Hepatocyte (in vitro differentiated cells): ENCODE results near the gene TEAD1.

Experiments used
- EZH2 ChIP-seq: fragments of 200-600 bp; sonication (generic); IDR thresholded peaks from 2 replicates; pipeline ENCODE4 v1.6.1; 2016; ENCODE audit warnings: antibody characterized with exemption, mild to moderate bottlenecking, borderline replicate concordance
- TF ChIP-seq, protein P1 (sequence below): fragments of 200-600 bp; sonication (generic); IDR thresholded peaks from 2 replicates; pipeline ENCODE4 v1.5.1; 2016; ENCODE audit warnings: antibody characterized with exemption, mild to moderate bottlenecking; ENCODE audit not compliant: poor library complexity

DNA sequence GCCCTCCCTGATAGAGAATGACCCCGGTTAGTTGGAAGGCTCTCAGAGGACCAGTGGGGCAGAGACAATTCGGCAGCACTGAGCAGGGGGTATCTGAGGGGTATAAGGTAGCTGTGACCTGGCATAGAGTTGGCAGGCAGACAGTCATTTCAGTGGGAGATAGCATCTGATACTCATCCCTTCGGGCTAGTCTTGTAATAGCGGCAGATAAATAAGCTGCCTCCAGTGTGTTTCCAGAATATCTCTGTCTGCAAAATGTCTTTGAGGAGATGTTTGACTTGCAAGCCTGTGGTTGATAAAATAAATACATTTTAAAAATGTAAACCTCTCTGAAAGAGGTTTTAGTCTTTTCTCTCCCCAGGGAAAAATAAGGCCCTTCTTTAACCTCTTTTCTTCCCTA is 54.2 kb downstream of the TEAD1 start:
- no peak for TF ChIP-seq EZH2
- TF ChIP-seq, protein P1, sequence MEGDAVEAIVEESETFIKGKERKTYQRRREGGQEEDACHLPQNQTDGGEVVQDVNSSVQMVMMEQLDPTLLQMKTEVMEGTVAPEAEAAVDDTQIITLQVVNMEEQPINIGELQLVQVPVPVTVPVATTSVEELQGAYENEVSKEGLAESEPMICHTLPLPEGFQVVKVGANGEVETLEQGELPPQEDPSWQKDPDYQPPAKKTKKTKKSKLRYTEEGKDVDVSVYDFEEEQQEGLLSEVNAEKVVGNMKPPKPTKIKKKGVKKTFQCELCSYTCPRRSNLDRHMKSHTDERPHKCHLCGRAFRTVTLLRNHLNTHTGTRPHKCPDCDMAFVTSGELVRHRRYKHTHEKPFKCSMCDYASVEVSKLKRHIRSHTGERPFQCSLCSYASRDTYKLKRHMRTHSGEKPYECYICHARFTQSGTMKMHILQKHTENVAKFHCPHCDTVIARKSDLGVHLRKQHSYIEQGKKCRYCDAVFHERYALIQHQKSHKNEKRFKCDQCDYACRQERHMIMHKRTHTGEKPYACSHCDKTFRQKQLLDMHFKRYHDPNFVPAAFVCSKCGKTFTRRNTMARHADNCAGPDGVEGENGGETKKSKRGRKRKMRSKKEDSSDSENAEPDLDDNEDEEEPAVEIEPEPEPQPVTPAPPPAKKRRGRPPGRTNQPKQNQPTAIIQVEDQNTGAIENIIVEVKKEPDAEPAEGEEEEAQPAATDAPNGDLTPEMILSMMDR, result no peak
